Activated naive CD4-positive, alpha-beta T cell treated with anti-CD3 and anti-CD28 coated beads for 36 hours (primary cell): ENCODE measurements around the gene PHLPP1. TPM values are rescaled to one million over a fixed set of nuclear protein-coding genes. Genes with fewer than 3 reads are reported as not detected.

ENCODE experiments used
- CTCF ChIA-PET: fragments of 350-600 bp; sonication (Branson Sonifier 250); formaldehyde crosslinking; loops from one replicate; lab custom pipeline; 2021; ENCODE audit warnings: antibody characterized with exemption; lab: Charles Lee
- DNase-seq: peaks from one replicate; pipeline ENCODE4 v3.0.0-alpha.2; 2020
- H3K27ac Mint-ChIP-seq: one replicate; pipeline ENCODE4 v1.8.0; 2021; ENCODE audit warnings: mild to moderate bottlenecking, mixed read lengths
- H3K27me3 Mint-ChIP-seq: one replicate; pipeline ENCODE4 v1.8.0; 2021; ENCODE audit warnings: low read depth, mixed read lengths
- H3K36me3 Mint-ChIP-seq: one replicate; pipeline ENCODE4 v1.8.0; 2021; ENCODE audit warnings: low read depth, mixed read lengths
- H3K4me1 Mint-ChIP-seq: one replicate; pipeline ENCODE4 v1.8.0; 2021; ENCODE audit warnings: low read depth, mixed read lengths
- H3K4me3 Mint-ChIP-seq: one replicate; pipeline ENCODE4 v1.8.0; 2021; ENCODE audit warnings: mild to moderate bottlenecking, moderate library complexity, mixed read lengths
- H3K9me3 Mint-ChIP-seq: one replicate; pipeline ENCODE4 v1.8.0; 2021; ENCODE audit warnings: mixed read lengths
- intact Hi-C: fragments of 100-400 bp; cut with micrococcal nuclease; formaldehyde crosslinking; loops from one replicate; pipeline ENCODE4 v1.15.1; 2023
- total RNA-seq, 2 experiments: library from RNA; stranded (reverse); gene quantifications; one replicate each; pipeline ENCODE4 v1.2.3, GENCODE V29; 2021

PHLPP1 gene
- total RNA-seq, 2 experiments from 2014 or later: 6.5 to 7.2 TPM

GRCh38 chr18:62875323-62875722 is 160.0 kb downstream of the PHLPP1 start:
- Mint-ChIP-seq H3K27ac (no peak overlapping the region), H3K36me3 (no peaks in the 10 kb centered on the region), H3K27me3 (no peaks in the 10 kb centered on the region), H3K9me3 (no peaks in the 10 kb centered on the region), H3K4me1 (peaks cover 15% of the 10 kb centered on the region), H3K4me3 (no peak overlapping the region)
- CTCF ChIA-PET: no interaction called here
- no peak for DNase-seq
- intact Hi-C loops: no loop called here

- CTCF ChIA-PET: interaction anchor here (0.7 to 1.2 kb wide), 2 partner anchors 161 to 212 kb away, joined by 3 read pairs; partner anchors contain the start of gene PHLPP1
- no peaks in the 10 kb centered on the region for H3K27me3 Mint-ChIP-seq
- no peaks in the 10 kb centered on the region for H3K36me3 Mint-ChIP-seq
- no peak overlapping the region for H3K27ac Mint-ChIP-seq
- intact Hi-C loops: no loop called here
- no peak for DNase-seq
- no peak overlapping the region for H3K4me3 Mint-ChIP-seq
- no peaks in the 10 kb centered on the region for H3K9me3 Mint-ChIP-seq
- H3K4me1 Mint-ChIP-seq: peaks cover 17% of the 10 kb centered on the region
Observed at GRCh38 chr18:62876111-62876510, 160.8 kb downstream of the PHLPP1 start.

- no peak overlapping the region for H3K27ac Mint-ChIP-seq
- CTCF ChIA-PET: interaction anchor here (1.2 kb wide), 1 partner anchor 162 kb away, joined by 3 read pairs; the partner anchor contains the start of gene PHLPP1
- H3K4me3 Mint-ChIP-seq: no peak overlapping the region
- DNase-seq: no peak
- peaks cover 17% of the 10 kb centered on the region for H3K4me1 Mint-ChIP-seq
- no peaks in the 10 kb centered on the region for H3K36me3 Mint-ChIP-seq
- no peaks in the 10 kb centered on the region for H3K27me3 Mint-ChIP-seq
- intact Hi-C loops: no loop called here
- H3K9me3 Mint-ChIP-seq: no peaks in the 10 kb centered on the region
Observed at GRCh38 chr18:62876828-62877227, 161.5 kb downstream of the PHLPP1 start.

GRCh38 chr18:62877411-62878221 is 162.3 kb downstream of the PHLPP1 start:
- Mint-ChIP-seq H3K36me3 (no peaks in the 10 kb centered on the region), H3K27ac (no peak overlapping the region), H3K27me3 (no peaks in the 10 kb centered on the region), H3K4me3 (no peak overlapping the region), H3K4me1 (peaks cover 17% of the 10 kb centered on the region), H3K9me3 (no peaks in the 10 kb centered on the region)
- DNase-seq: no peak
- intact Hi-C loops: no loop called here
- CTCF ChIA-PET: interaction anchor here (1.2 kb wide), 1 partner anchor 162 kb away, joined by 3 read pairs; the partner anchor contains the start of gene PHLPP1

GRCh38 chr18:62878305-62878704 is 163.0 kb downstream of the PHLPP1 start:
- no peak overlapping the region for H3K27ac Mint-ChIP-seq
- no peaks in the 10 kb centered on the region for H3K27me3 Mint-ChIP-seq
- no peak overlapping the region for H3K4me3 Mint-ChIP-seq
- intact Hi-C loops: no loop called here
- peaks cover 17% of the 10 kb centered on the region for H3K4me1 Mint-ChIP-seq
- no peaks in the 10 kb centered on the region for H3K36me3 Mint-ChIP-seq
- no peak for DNase-seq
- no peaks in the 10 kb centered on the region for H3K9me3 Mint-ChIP-seq
- CTCF ChIA-PET: interaction anchor here (0.7 kb wide), 1 partner anchor 104 kb away, joined by 3 read pairs; no protein-coding TSS in a partner anchor

- CTCF ChIA-PET: interaction anchor here (0.6 kb wide), 1 partner anchor 16 kb away, joined by 3 read pairs; no protein-coding TSS in a partner anchor
- intact Hi-C loops: loop anchor here (1.0 kb wide), 1 partner anchor 35 kb away; no protein-coding TSS in a partner anchor
- Mint-ChIP-seq H3K27ac (no peak overlapping the region), H3K4me1 (peaks cover 17% of the 10 kb centered on the region), H3K9me3 (no peaks in the 10 kb centered on the region), H3K36me3 (no peaks in the 10 kb centered on the region), H3K4me3 (no peak overlapping the region), H3K27me3 (no peaks in the 10 kb centered on the region)
- DNase-seq: no peak
Observed at GRCh38 chr18:62880034-62880433, 164.7 kb downstream of the PHLPP1 start.

GRCh38 chr18:62880673-62881364 is 165.5 kb downstream of the PHLPP1 start:
- Mint-ChIP-seq H3K4me3 (no peak overlapping the region), H3K4me1 (peaks cover 17% of the 10 kb centered on the region), H3K36me3 (no peaks in the 10 kb centered on the region), H3K9me3 (no peaks in the 10 kb centered on the region), H3K27ac (no peak overlapping the region), H3K27me3 (no peaks in the 10 kb centered on the region)
- no peak for DNase-seq
- CTCF ChIA-PET: interaction anchor here (0.6 kb wide), 1 partner anchor 17 kb away, joined by 3 read pairs; no protein-coding TSS in a partner anchor
- intact Hi-C loops: loop anchor here (1.0 kb wide), 1 partner anchor 36 kb away; no protein-coding TSS in a partner anchor

GRCh38 chr18:62881509-62882016 is 166.2 kb downstream of the PHLPP1 start:
- DNase-seq: peak; percentile 11
- peaks cover 17% of the 10 kb centered on the region for H3K4me1 Mint-ChIP-seq
- H3K27me3 Mint-ChIP-seq: no peaks in the 10 kb centered on the region
- H3K4me3 Mint-ChIP-seq: no peak overlapping the region
- H3K36me3 Mint-ChIP-seq: no peaks in the 10 kb centered on the region
- no peaks in the 10 kb centered on the region for H3K9me3 Mint-ChIP-seq
- H3K27ac Mint-ChIP-seq: no peak overlapping the region
- intact Hi-C loops: no loop called here
- CTCF ChIA-PET: no interaction called here

GRCh38 chr18:62883937-62884735 is 168.8 kb downstream of the PHLPP1 start:
- no peak overlapping the region for H3K27ac Mint-ChIP-seq
- DNase-seq: no peak
- CTCF ChIA-PET: no interaction called here
- peaks cover 14% of the 10 kb centered on the region for H3K4me1 Mint-ChIP-seq
- no peaks in the 10 kb centered on the region for H3K27me3 Mint-ChIP-seq
- no peak overlapping the region for H3K4me3 Mint-ChIP-seq
- intact Hi-C loops: no loop called here
- H3K36me3 Mint-ChIP-seq: no peaks in the 10 kb centered on the region
- H3K9me3 Mint-ChIP-seq: no peaks in the 10 kb centered on the region

GRCh38 chr18:62885804-62886203 is 170.5 kb downstream of the PHLPP1 start:
- DNase-seq: no peak
- H3K4me3 Mint-ChIP-seq: no peak overlapping the region
- no peaks in the 10 kb centered on the region for H3K4me1 Mint-ChIP-seq
- no peaks in the 10 kb centered on the region for H3K9me3 Mint-ChIP-seq
- intact Hi-C loops: no loop called here
- no peak overlapping the region for H3K27ac Mint-ChIP-seq
- no peaks in the 10 kb centered on the region for H3K27me3 Mint-ChIP-seq
- CTCF ChIA-PET: interaction anchor here (0.6 kb wide), 2 partner anchors 87 to 445 kb away, joined by 3 read pairs; no protein-coding TSS in a partner anchor
- no peaks in the 10 kb centered on the region for H3K36me3 Mint-ChIP-seq

- no peak overlapping the region for H3K4me3 Mint-ChIP-seq
- no peak overlapping the region for H3K27ac Mint-ChIP-seq
- intact Hi-C loops: no loop called here
- CTCF ChIA-PET: interaction anchor here (0.9 to 1.0 kb wide), 2 partner anchors 71 to 246 kb away, joined by 4 to 8 read pairs; no protein-coding TSS in a partner anchor
- H3K4me1 Mint-ChIP-seq: no peaks in the 10 kb centered on the region
- no peak for DNase-seq
- H3K36me3 Mint-ChIP-seq: peaks cover 4% of the 10 kb centered on the region
- H3K27me3 Mint-ChIP-seq: no peaks in the 10 kb centered on the region
- no peaks in the 10 kb centered on the region for H3K9me3 Mint-ChIP-seq
Observed at GRCh38 chr18:62894681-62895390, 179.5 kb downstream of the PHLPP1 start.
